ENCODE measurements around the gene AUTS2. TPM values are rescaled to one million over a fixed set of nuclear protein-coding genes. Genes with fewer than 3 reads are reported as not detected.

The AUTS2 gene
- polyA plus RNA-seq, 1 donor (not counting 4 experiments of a cell fraction or from before 2014, with no cell fraction given), result 4.7 TPM

DNA sequence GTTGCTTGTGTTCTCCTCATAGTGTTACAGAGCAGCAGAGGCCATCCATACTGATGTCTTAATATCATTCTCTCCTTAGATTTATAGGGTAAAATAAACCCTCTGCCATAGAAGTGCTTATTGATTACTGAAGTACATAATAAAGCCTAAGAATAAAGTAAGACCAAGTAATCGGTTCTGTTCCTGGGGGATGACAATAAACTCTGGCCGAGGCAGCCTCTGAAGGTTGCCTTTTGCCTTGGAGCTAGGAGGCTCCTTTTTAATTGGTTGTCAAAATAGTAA lies 822.0 kb downstream of the AUTS2 start:
- Histone ChIP-seq H3K27me3 (ENCODE audit: control insufficient read depth, extremely low read depth, insufficient read depth, low read length) (peaks cover 2% of the 10 kb centered on the region), H3K27ac (ENCODE audit: control insufficient read depth, insufficient read depth, low read length) (no peak overlapping the region), H3K79me2 (ENCODE audit: control insufficient read depth, insufficient read depth, low read length) (no peaks in the 10 kb centered on the region), H3K9me3 (ENCODE audit: control insufficient read depth, low read depth, low read length) (no peaks in the 10 kb centered on the region), H2AFZ (ENCODE audit: control insufficient read depth, low read length) (no peak overlapping the region), H4K20me1 (ENCODE audit: control insufficient read depth, extremely low read depth, insufficient read depth, low read length) (no peaks in the 10 kb centered on the region), H3K4me1 (ENCODE audit: control insufficient read depth, extremely low read depth, insufficient read depth, low read length) (no peaks in the 10 kb centered on the region), H3K9me1 (ENCODE audit: control insufficient read depth, extremely low read depth, insufficient read depth, low read length) (no peaks in the 10 kb centered on the region), H3K4me2 (ENCODE audit: control insufficient read depth, extremely low read depth, insufficient read depth, low read depth, low read length) (no peak overlapping the region), H3K9ac (ENCODE audit: control insufficient read depth, extremely low read depth, insufficient read depth, low read length) (no peak overlapping the region), H3K36me3 (ENCODE audit: control insufficient read depth in 2 of 2, extremely low read depth in 1 of 2, insufficient read depth in 2 of 2, low read length in 2 of 2) (no peaks in the 10 kb centered on the region), H3K4me3 (ENCODE audit: control insufficient read depth in 2 of 3, extremely low read depth in 1 of 3, insufficient read depth in 2 of 3, low read depth in 1 of 3, low read length in 3 of 3) (no peak overlapping the region)
- dilution Hi-C loops (cut with MboI; ENCODE audit: extremely low pct_ligation_motif_present, low sequenced_read_pairs), result no loop called here
- TF ChIP-seq EZH2 (IDR thresholded peaks at IDR 0.05; ENCODE audit: low read length), result no peak
- TF ChIP-seq, protein P1, sequence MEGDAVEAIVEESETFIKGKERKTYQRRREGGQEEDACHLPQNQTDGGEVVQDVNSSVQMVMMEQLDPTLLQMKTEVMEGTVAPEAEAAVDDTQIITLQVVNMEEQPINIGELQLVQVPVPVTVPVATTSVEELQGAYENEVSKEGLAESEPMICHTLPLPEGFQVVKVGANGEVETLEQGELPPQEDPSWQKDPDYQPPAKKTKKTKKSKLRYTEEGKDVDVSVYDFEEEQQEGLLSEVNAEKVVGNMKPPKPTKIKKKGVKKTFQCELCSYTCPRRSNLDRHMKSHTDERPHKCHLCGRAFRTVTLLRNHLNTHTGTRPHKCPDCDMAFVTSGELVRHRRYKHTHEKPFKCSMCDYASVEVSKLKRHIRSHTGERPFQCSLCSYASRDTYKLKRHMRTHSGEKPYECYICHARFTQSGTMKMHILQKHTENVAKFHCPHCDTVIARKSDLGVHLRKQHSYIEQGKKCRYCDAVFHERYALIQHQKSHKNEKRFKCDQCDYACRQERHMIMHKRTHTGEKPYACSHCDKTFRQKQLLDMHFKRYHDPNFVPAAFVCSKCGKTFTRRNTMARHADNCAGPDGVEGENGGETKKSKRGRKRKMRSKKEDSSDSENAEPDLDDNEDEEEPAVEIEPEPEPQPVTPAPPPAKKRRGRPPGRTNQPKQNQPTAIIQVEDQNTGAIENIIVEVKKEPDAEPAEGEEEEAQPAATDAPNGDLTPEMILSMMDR (optimal IDR thresholded peaks at IDR 0.05 in 1 of 3, IDR thresholded peaks at IDR 0.05 in 1 of 3, conservative IDR thresholded peaks at IDR 0.05 in 1 of 3; ENCODE audit: extremely low read depth in 1 of 3, insufficient read depth in 2 of 3, low read length in 3 of 3), result no peak
- DNase-seq (ENCODE audit: low read depth, low spot score), result no peak
- no peak for FAIRE-seq

DNA sequence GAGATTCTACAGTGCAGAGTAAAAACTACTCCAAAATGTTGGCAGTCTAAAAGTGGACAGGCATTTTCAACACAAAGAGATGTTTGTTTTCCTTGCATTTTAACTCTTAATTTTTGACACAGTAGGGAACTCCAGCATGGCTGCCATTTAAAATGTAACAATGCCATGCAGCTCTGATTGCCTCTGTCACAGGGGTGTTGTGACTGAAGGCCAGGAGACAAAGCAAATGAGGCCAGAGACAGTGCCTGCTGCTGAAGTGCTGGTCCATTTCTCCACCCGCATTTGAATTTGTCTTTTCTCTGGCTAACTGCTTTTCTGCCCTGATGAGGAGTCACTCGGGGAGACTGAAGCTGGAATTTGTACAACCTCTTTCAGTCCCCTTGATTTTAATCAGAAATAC lies 823.0 kb downstream of the AUTS2 start:
- Histone ChIP-seq H3K27ac (ENCODE audit: control insufficient read depth, insufficient read depth, low read length) (no peak overlapping the region), H2AFZ (ENCODE audit: control insufficient read depth, low read length) (no peak overlapping the region), H3K27me3 (ENCODE audit: control insufficient read depth, extremely low read depth, insufficient read depth, low read length) (peaks cover 7% of the 10 kb centered on the region), H3K79me2 (ENCODE audit: control insufficient read depth, insufficient read depth, low read length) (no peaks in the 10 kb centered on the region), H3K9me1 (ENCODE audit: control insufficient read depth, extremely low read depth, insufficient read depth, low read length) (no peaks in the 10 kb centered on the region), H3K9ac (ENCODE audit: control insufficient read depth, extremely low read depth, insufficient read depth, low read length) (no peak overlapping the region), H3K4me3 (ENCODE audit: control insufficient read depth in 2 of 3, extremely low read depth in 1 of 3, insufficient read depth in 2 of 3, low read depth in 1 of 3, low read length in 3 of 3) (no peak overlapping the region), H4K20me1 (ENCODE audit: control insufficient read depth, extremely low read depth, insufficient read depth, low read length) (no peaks in the 10 kb centered on the region), H3K36me3 (ENCODE audit: control insufficient read depth in 2 of 2, extremely low read depth in 1 of 2, insufficient read depth in 2 of 2, low read length in 2 of 2) (no peaks in the 10 kb centered on the region), H3K9me3 (ENCODE audit: control insufficient read depth, low read depth, low read length) (no peaks in the 10 kb centered on the region), H3K4me2 (ENCODE audit: control insufficient read depth, extremely low read depth, insufficient read depth, low read depth, low read length) (no peak overlapping the region), H3K4me1 (ENCODE audit: control insufficient read depth, extremely low read depth, insufficient read depth, low read length) (no peaks in the 10 kb centered on the region)
- no peak for FAIRE-seq
- TF ChIP-seq, protein P1 (optimal IDR thresholded peaks at IDR 0.05 in 1 of 3, IDR thresholded peaks at IDR 0.05 in 1 of 3, conservative IDR thresholded peaks at IDR 0.05 in 1 of 3; ENCODE audit: extremely low read depth in 1 of 3, insufficient read depth in 2 of 3, low read length in 3 of 3), result no peak
- TF ChIP-seq EZH2 (IDR thresholded peaks at IDR 0.05; ENCODE audit: low read length), result no peak
- dilution Hi-C loops (cut with MboI; ENCODE audit: extremely low pct_ligation_motif_present, low sequenced_read_pairs), result no loop called here
- no peak for DNase-seq (ENCODE audit: low read depth, low spot score)
